Spleen (tissue), 11 donors: ENCODE data around the gene GDPGP1. TPM values are rescaled to one million over a fixed set of nuclear protein-coding genes. Genes with fewer than 3 reads are reported as not detected.

Source experiments
- DNase-seq: peaks from one replicate; pipeline ENCODE4 v3.0.0-alpha.2; 2020
- H3K27ac ChIP-seq, 8 donors: fragments of 200-600 bp; sonication (generic) in 7 of 8; 1 replicate in 4 of 8; 2 replicates in 4 of 8; pipeline versions ENCODE4 v1.5.0 to v1.8.0; 2016 to 2021; ENCODE audit warnings: inconsistent platforms in 4 of 8, mild to moderate bottlenecking in 4 of 8, moderate library complexity in 1 of 8
- H3K27me3 ChIP-seq, 7 donors: fragments of 200-600 bp; sonication (generic) in 6 of 7; replicated peaks in 1 of 7; 1 replicate in 4 of 7; 2 replicates in 3 of 7; pipeline versions ENCODE4 v1.5.0 to v1.8.0; 2016 to 2021; ENCODE audit warnings: inconsistent platforms in 3 of 7, mild to moderate bottlenecking in 1 of 7
- H3K36me3 ChIP-seq, 6 donors: fragments of 200-600 bp; sonication (generic) in 5 of 6; 1 replicate in 4 of 6; 2 replicates in 2 of 6; pipeline versions ENCODE4 v1.5.0 to v1.8.0; 2016 to 2021; ENCODE audit warnings: inconsistent platforms in 2 of 6
- H3K4me1 ChIP-seq, 6 donors: fragments of 200-600 bp; sonication (generic) in 5 of 6; 1 replicate in 3 of 6; 2 replicates in 3 of 6; pipeline versions ENCODE4 v1.5.0 to v1.8.0; 2016 to 2021; ENCODE audit warnings: inconsistent platforms in 3 of 6
- H3K4me3 ChIP-seq, 8 donors: fragments of 200-600 bp; sonication (generic) in 7 of 8; 1 replicate in 4 of 8; 2 replicates in 4 of 8; pipeline versions ENCODE4 v1.5.0 to v1.8.0; 2016 to 2021; ENCODE audit warnings: inconsistent platforms in 4 of 8, mild to moderate bottlenecking in 4 of 8, moderate library complexity in 2 of 8
- H3K9me3 ChIP-seq, 8 donors: fragments of 200-600 bp; sonication (generic) in 7 of 8; 1 replicate in 4 of 8; 2 replicates in 4 of 8; pipeline versions ENCODE4 v1.5.0 to v1.8.0; 2016 to 2021; ENCODE audit warnings: inconsistent platforms in 4 of 8
- POLR2A ChIP-seq, 3 donors: fragments of 450-650 bp; IDR thresholded peaks; one replicate each; pipeline ENCODE4 v1.5.1; 2017; ENCODE audit warnings: antibody characterized with exemption in 3 of 3, mild to moderate bottlenecking in 1 of 3
- POLR2AphosphoS5 ChIP-seq, 3 donors: sonication (generic); formaldehyde crosslinking; IDR thresholded peaks; one replicate each; pipeline ENCODE4 v1.5.1; 2017; ENCODE audit warnings: antibody characterized with exemption in 3 of 3
- WGBS, 5 donors: extraction: QIAGEN DNeasy Blood & Tissue Kit in 3 of 5; methylation state at CpG; one replicate each; pipeline versions ENCODE4 v1.1.5 to v1.1.7; 2013 to 2018; 5-methylcytosine and 5-hydroxymethylcytosine counted together
- intact Hi-C: fragments of 100-400 bp; cut with DNase I; formaldehyde crosslinking; loops from one replicate; pipeline ENCODE4 v1.15.0; 2023; ENCODE audit warnings: low total_unique reads
- polyA plus RNA-seq, 3 donors: library from polyadenylated mRNA; stranded (reverse); fragments of 200-250 nt; gene quantifications; one replicate each; pipeline ENCODE4 v1.2.1, GENCODE V29; 2013
- total RNA-seq, 7 donors: library from RNA; depleted of rRNA in 3 of 7; stranded (reverse); fragments of >200 nt in 3 of 7; fragmentation: NEBNext Ultra II Directional in 4 of 7; extraction: Animal tissue kit (Norgen Biotek cat#: 25700) in 4 of 7; gene quantifications; one replicate each; pipeline versions ENCODE4 v1.1.0 to v1.2.1, GENCODE V29; 2016 to 2021
- TF ChIP-seq, protein P1 (sequence below), 11 experiments: fragments of 200-600 bp in 7 of 11; fragments of 450-650 bp in 4 of 11; sonication (generic) in 4 of 11; IDR thresholded peaks in 8 of 11; conservative IDR thresholded peaks in 3 of 11; 1 replicate in 7 of 11; 2 replicates in 4 of 11; pipeline versions ENCODE4 v1.4.0 to v1.8.0; 2016 to 2021; ENCODE audit warnings: antibody characterized with exemption in 11 of 11, inconsistent platforms in 4 of 11, mild to moderate bottlenecking in 1 of 11
- donor health status: healthy with polysubstance abuse.
- donor health status: DM: no; HTN: no; CAD: no; lungs with moderate emphysema.
- donor health status: DM: no; HTN: no; CAD: no.
- donor health status: Bipolar disorder and iron deficiency.
- donor health status: healthy.
- donor health status: DM: no; HTN: no; CAD: no.
- donor health status: DM: yes; HTN: yes; CAD: no.

GDPGP1 gene
- total and polyA plus RNA-seq, 10 donors, result 1.9 to 13.4 (median 9.6) TPM

DNA sequence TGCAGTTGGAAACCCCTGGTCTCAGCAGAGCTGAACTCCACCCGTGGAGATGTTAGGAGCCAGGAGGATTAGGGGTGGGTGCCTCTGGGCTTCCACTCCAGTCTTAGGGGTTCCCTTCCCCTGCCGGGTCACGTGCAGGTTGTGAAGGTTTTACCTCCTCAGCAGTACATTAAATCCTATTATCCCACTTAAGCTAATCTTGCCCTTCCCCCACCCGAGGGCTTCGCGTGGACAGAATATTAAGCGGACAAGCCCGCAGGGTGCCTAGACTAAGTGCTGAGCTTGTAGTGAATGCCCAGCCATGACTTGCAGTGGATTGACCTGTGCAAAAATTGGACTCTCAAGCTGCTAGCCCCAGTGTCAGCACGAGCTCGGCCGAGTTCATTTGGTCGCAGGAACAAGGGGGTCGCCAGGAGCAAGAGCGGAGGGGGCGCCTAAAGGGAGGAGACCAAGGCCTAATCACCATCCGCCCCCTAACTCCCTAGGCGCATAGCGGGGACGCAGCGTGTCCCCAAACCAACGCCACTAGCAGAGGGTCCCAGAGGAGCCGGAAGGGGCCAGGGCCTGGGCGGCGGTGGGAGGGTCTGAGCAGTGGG, 33.4 kb upstream of the GDPGP1 start:
- TF ChIP-seq POLR2A (IDR thresholded peaks at IDR 0.05), result no peak
- TF ChIP-seq POLR2AphosphoS5 (IDR thresholded peaks at IDR 0.05), result no peak
- TF ChIP-seq, protein P1, sequence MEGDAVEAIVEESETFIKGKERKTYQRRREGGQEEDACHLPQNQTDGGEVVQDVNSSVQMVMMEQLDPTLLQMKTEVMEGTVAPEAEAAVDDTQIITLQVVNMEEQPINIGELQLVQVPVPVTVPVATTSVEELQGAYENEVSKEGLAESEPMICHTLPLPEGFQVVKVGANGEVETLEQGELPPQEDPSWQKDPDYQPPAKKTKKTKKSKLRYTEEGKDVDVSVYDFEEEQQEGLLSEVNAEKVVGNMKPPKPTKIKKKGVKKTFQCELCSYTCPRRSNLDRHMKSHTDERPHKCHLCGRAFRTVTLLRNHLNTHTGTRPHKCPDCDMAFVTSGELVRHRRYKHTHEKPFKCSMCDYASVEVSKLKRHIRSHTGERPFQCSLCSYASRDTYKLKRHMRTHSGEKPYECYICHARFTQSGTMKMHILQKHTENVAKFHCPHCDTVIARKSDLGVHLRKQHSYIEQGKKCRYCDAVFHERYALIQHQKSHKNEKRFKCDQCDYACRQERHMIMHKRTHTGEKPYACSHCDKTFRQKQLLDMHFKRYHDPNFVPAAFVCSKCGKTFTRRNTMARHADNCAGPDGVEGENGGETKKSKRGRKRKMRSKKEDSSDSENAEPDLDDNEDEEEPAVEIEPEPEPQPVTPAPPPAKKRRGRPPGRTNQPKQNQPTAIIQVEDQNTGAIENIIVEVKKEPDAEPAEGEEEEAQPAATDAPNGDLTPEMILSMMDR (IDR thresholded peaks at IDR 0.05 in 8 of 11, conservative IDR thresholded peaks at IDR 0.05 in 3 of 11), result no peak
- 9 to 24% (median 13%) methylated on average over 13 to 24 of the region's 24 CpGs for WGBS, 5 donors
- Histone ChIP-seq H3K27ac (peak overlapping the region; percentile 84 to 94 (median 86)), H3K9me3 (no peaks in the 10 kb centered on the region), H3K27me3 (no peaks in the 10 kb centered on the region), H3K4me1 (peaks cover 24 to 86% (median 57%) of the 10 kb centered on the region in 6 donors), H3K36me3 (peaks cover 0 to 34% (median 0%) of the 10 kb centered on the region in 6 donors), H3K4me3 (peak overlapping the region; percentile 62 to 95 (median 89))
- intact Hi-C loops, result no loop called here
- no peak for DNase-seq

DNA sequence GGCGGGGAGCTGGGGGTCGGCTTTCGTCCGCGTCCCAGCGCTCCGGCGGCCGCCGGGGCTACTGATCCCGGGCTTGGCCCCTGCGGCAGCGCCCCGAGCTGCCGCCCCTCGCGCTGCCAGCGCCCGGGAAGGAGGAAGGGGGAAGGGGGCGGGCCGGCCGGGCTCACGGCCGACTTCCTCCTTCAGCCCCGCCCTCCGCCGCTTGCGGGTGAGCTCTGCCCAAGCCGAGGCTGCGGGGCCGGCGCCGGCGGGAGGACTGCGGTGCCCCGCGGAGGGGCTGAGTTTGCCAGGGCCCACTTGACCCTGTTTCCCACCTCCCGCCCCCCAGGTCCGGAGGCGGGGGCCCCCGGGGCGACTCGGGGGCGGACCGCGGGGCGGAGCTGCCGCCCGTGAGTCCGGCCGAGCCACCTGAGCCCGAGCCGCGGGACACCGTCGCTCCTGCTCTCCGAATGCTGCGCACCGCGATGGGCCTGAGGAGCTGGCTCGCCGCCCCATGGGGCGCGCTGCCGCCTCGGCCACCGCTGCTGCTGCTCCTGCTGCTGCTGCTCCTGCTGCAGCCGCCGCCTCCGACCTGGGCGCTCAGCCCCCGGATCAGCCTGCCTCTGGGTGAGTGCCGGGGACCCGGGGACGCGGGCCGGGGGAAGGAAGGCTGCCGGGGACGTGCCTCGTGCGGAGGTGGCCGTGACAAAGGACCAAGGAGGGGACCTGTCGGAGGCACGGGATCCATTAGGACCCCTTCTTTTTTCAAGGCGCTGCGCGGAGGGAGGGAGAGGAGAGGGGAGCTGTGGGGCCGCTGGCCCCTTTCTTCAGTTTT, 32.7 kb upstream of the GDPGP1 start, which contains the start of gene SEMA4B:
SEMA4B (plus strand) TSS at position 201 of the 814 bp plus-strand sequence; CDS start at position 450, 249 bp downstream.
- DNase-seq, result peak; percentile 97
- H3K27ac ChIP-seq, result peak within 1 kb of the TSS; percentile 84 to 94 (median 86)
- 0 to 1% (median 1%) methylated on average over 45 to 87 of the region's 88 CpGs for WGBS, 5 donors
- H3K4me3 ChIP-seq, result peak within 1 kb of the TSS; percentile 62 to 95 (median 89)
- TF ChIP-seq, protein P1 (IDR thresholded peaks at IDR 0.05 in 8 of 11, conservative IDR thresholded peaks at IDR 0.05 in 3 of 11), result peak in 2 of 11 experiments; percentile 8 to 17
- TF ChIP-seq POLR2A (IDR thresholded peaks at IDR 0.05), result peak in 2 of 3 donors; percentile 51 to 78
- peak; percentile 88 to 89 (median 89) for TF ChIP-seq POLR2AphosphoS5 (IDR thresholded peaks at IDR 0.05)
- peaks cover 28 to 87% (median 64%) of the 10 kb centered on the region in 6 donors for H3K4me1 ChIP-seq
- no peaks in the 10 kb centered on the region for H3K9me3 ChIP-seq
- H3K36me3 ChIP-seq, result peaks cover 0 to 39% (median 2%) of the 10 kb centered on the region in 6 donors
- intact Hi-C loops, result no loop called here
- H3K27me3 ChIP-seq, result no peaks in the 10 kb centered on the region

DNA sequence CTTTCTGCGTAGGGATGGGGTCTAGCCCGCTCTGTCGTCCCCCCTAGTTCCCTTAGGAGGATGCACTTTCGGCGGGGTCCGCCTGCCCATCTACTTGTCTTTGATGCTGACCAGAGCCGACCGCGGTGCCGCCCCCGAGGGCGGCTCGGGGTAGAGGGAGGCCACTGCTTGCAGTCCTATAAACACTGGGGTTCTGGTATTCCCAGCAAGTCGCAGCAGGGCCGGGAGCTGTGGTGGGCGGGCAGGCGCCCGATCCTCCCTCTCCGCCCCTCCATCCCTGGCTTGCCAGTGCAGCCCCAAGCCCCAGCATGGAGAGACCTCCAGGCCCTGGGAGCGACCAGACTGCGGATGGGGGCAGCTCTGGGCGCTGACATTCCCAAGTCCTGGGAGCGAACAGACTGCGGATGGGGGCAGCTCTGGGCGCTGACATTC, 32.0 kb upstream of the GDPGP1 start:
- H3K27ac ChIP-seq, result peak overlapping the region in 7 of 8 donors; percentile 84 to 94 (median 88)
- peak overlapping the region; percentile 62 to 95 (median 89) for H3K4me3 ChIP-seq
- peak; percentile 82 for DNase-seq
- no peaks in the 10 kb centered on the region for H3K27me3 ChIP-seq
- peaks cover 30 to 88% (median 70%) of the 10 kb centered on the region in 6 donors for H3K4me1 ChIP-seq
- TF ChIP-seq POLR2A (IDR thresholded peaks at IDR 0.05) (no peak), POLR2AphosphoS5 (IDR thresholded peaks at IDR 0.05) (no peak)
- TF ChIP-seq, protein P1 (IDR thresholded peaks at IDR 0.05 in 8 of 11, conservative IDR thresholded peaks at IDR 0.05 in 3 of 11), result no peak
- WGBS, 5 donors, result 16 to 36% (median 19%) methylated on average over 12 to 25 of the region's 25 CpGs
- intact Hi-C loops, result no loop called here
- peaks cover 0 to 41% (median 4%) of the 10 kb centered on the region in 6 donors for H3K36me3 ChIP-seq
- no peaks in the 10 kb centered on the region for H3K9me3 ChIP-seq
